ENCODE measurements around the gene NUP62. TPM values are rescaled to one million over a fixed set of nuclear protein-coding genes. Genes with fewer than 3 reads are reported as not detected.

Gene NUP62
- total and polyA plus RNA-seq, 2 of the 8 experiments (the other 6 are each of a cell fraction or from before 2014, with no cell fraction given): 50.0 to 107 TPM

DNA sequence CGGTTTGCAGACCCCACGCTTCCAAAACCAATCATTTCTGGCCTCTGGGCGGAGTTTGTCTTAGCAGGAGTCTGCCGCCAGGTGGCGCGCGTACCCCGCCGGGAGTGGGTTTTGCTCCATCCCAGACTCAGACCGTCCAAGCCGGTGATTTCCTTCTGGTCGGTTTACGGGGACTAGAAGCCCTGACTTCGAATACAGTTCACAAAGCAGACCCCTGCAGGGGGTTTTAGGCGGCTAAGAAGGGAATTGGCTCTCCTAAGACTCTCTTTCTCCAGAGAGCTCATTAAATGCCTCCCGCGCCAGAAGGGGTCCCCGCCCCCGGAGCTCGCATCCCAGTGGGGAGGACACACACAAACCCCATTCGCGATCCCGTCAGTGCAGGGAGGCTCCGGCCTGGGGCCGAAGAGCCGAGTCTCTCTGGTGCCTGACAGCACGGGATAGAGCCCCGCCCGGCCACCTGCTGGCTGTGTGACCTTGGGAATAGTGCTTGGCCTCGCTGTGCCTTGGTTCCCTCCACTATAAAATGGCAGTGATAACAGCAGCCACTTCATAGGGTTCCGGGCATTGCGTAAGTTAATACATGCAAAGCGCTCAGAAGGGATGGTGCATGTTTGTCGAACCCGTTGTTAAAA is 8.6 kb upstream of the NUP62 start:
- Histone ChIP-seq H3K79me2 (ENCODE audit: control insufficient read depth in 1 of 2, insufficient read depth in 2 of 2, low read length in 2 of 2) (no peaks in the 10 kb centered on the region), H2BK20ac (ENCODE audit: low read length) (no peak overlapping the region), H3K4me1 (replicated peaks in 1 of 4; ENCODE audit: control insufficient read depth in 3 of 4, insufficient read depth in 4 of 4, low read length in 3 of 4) (no peaks in the 10 kb centered on the region; a peak in 1 of 7 replicates), H2BK15ac (ENCODE audit: low read length) (no peak overlapping the region), H2BK120ac (replicated peaks; ENCODE audit: low read depth, low read length) (no peak overlapping the region), H3K4me3 (ENCODE audit: extremely low read depth in 1 of 4, insufficient read depth in 2 of 4, low read depth in 3 of 4, low read length in 4 of 4) (peak overlapping the region in 2 of 4 experiments; percentile 10 to 48; a peak in 3 of 8 replicates), H3K18ac (ENCODE audit: extremely low read depth, low read length) (no peak overlapping the region), H3K4ac (replicated peaks; ENCODE audit: insufficient read length, low read depth, low read length) (no peak overlapping the region), H3K56ac (replicated peaks; ENCODE audit: insufficient read length, low read depth, low read length) (no peak overlapping the region), H3K23ac (ENCODE audit: insufficient read length) (no peak overlapping the region), H3K27ac (ENCODE audit: low read depth, low read length) (no peak overlapping the region), H3K9ac (replicated peaks in 1 of 4; ENCODE audit: extremely low read depth in 1 of 4, low read depth in 3 of 4, low read length in 3 of 4) (no peak overlapping the region), H3K36me3 (ENCODE audit: control insufficient read depth in 2 of 4, insufficient read depth in 4 of 4, low read length in 3 of 4) (no peaks in the 10 kb centered on the region), H4K91ac (replicated peaks; ENCODE audit: insufficient read length, low read length) (no peak overlapping the region), H2BK12ac (ENCODE audit: low read depth, low read length) (no peak overlapping the region), H3K23me2 (ENCODE audit: low read depth, low read length) (no peaks in the 10 kb centered on the region), H2BK5ac (ENCODE audit: low read depth, low read length) (no peak overlapping the region), H3K79me1 (ENCODE audit: low read depth, low read length) (no peaks in the 10 kb centered on the region), H4K8ac (ENCODE audit: extremely low read depth, insufficient read depth, low read length) (no peak overlapping the region), H3K27me3 (replicated peaks in 1 of 4; ENCODE audit: control insufficient read depth in 3 of 4, extremely low read depth in 1 of 4, insufficient read depth in 3 of 4, low read length in 3 of 4) (no peaks in the 10 kb centered on the region), H2AK5ac (ENCODE audit: low read depth, low read length) (no peak overlapping the region), H3K9me3 (ENCODE audit: insufficient read depth in 2 of 2, low read depth in 1 of 2, low read length in 1 of 2) (no peaks in the 10 kb centered on the region), H4K5ac (ENCODE audit: insufficient read length, low read depth, low read length) (no peak overlapping the region), H2AFZ (ENCODE audit: low read length) (no peak overlapping the region), H4K20me1 (replicated peaks in 1 of 2; ENCODE audit: control insufficient read depth in 1 of 2, insufficient read depth in 2 of 2, low read length in 2 of 2) (no peaks in the 10 kb centered on the region), H3K14ac (ENCODE audit: insufficient read length) (no peak overlapping the region), H3K4me2 (ENCODE audit: insufficient read depth in 1 of 2, low read depth in 2 of 2, low read length in 2 of 2) (peak overlapping the region in 1 of 2 experiments; percentile 48; a peak in 3 of 4 replicates)
- ChIA-PET POLR2A (ENCODE audit: partially characterized antibody) (interaction anchor here (0.9 to 1.7 kb wide), 3 partner anchors 8 to 40 kb away, joined by 3 to 5 read pairs (median 3); partner anchors contain the start of gene NUP62), CTCF (ENCODE audit: partially characterized antibody) (interaction anchor here (0.6 to 10.3 kb wide), 22 partner anchors 9 to 198 kb away, joined by 3 to 231 read pairs (median 4); partner anchors contain the start of gene ATF5)
- WGBS, 2 experiments (ENCODE audit: extremely low coverage in 1 of 2, insufficient coverage in 1 of 2, insufficient read length in 1 of 2, insufficient replicate concordance in 2 of 2, low coverage in 1 of 2, low lambda C conversion rate in 2 of 2, missing lambda C conversion rate in 1 of 2): 32% methylated on average over 33 of the region's 35 CpGs; no CpG with 5 or more reads in 1 of the 2 experiments
- no peak for FAIRE-seq
- DNase-seq (ENCODE audit: low read depth in 1 of 2, low spot score in 2 of 2): peak; percentile 57 to 98
- TF ChIP-seq GABPA (IDR thresholded peaks at IDR 0.05; ENCODE audit: borderline replicate concordance, insufficient read depth, low read length) (0 out of 2 replicates have a peak, but pooled peaks have one; percentile 20), SIX5 (IDR thresholded peaks at IDR 0.05; ENCODE audit: low read depth, low read length) (no peak), BRCA1 (IDR thresholded peaks at IDR 0.05; ENCODE audit: low read depth, low read length) (no peak), CEBPB (IDR thresholded peaks at IDR 0.05; ENCODE audit: low read depth, low read length) (peak; percentile 47; the same call in 1 of the 2 replicates), RAD21 (IDR thresholded peaks at IDR 0.05 in 1 of 2, conservative IDR thresholded peaks at IDR 0.05 in 1 of 2; ENCODE audit: low read depth in 2 of 2, low read length in 2 of 2) (peak; percentile 99)
- TF ChIP-seq, protein P1, sequence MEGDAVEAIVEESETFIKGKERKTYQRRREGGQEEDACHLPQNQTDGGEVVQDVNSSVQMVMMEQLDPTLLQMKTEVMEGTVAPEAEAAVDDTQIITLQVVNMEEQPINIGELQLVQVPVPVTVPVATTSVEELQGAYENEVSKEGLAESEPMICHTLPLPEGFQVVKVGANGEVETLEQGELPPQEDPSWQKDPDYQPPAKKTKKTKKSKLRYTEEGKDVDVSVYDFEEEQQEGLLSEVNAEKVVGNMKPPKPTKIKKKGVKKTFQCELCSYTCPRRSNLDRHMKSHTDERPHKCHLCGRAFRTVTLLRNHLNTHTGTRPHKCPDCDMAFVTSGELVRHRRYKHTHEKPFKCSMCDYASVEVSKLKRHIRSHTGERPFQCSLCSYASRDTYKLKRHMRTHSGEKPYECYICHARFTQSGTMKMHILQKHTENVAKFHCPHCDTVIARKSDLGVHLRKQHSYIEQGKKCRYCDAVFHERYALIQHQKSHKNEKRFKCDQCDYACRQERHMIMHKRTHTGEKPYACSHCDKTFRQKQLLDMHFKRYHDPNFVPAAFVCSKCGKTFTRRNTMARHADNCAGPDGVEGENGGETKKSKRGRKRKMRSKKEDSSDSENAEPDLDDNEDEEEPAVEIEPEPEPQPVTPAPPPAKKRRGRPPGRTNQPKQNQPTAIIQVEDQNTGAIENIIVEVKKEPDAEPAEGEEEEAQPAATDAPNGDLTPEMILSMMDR (IDR thresholded peaks at IDR 0.05; ENCODE audit: control extremely low read depth in 1 of 3, insufficient read depth in 1 of 3, low read depth in 1 of 3, low read length in 3 of 3): peak; percentile 88 to 97 (median 93)
- TF ChIP-seq, protein P2, sequence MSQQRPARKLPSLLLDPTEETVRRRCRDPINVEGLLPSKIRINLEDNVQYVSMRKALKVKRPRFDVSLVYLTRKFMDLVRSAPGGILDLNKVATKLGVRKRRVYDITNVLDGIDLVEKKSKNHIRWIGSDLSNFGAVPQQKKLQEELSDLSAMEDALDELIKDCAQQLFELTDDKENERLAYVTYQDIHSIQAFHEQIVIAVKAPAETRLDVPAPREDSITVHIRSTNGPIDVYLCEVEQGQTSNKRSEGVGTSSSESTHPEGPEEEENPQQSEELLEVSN (IDR thresholded peaks at IDR 0.05): 0 out of 2 replicates have a peak, but pooled peaks have one; percentile 54

Data from H1 (cell line).